WERI-Rb-1 (cell line): Measurements from ENCODE around the gene EFNA1.

Experiments
- DNase-seq: peaks from one replicate; pipeline ENCODE4 v3.0.0-alpha.2; 2020
- H3K27ac ChIP-seq: fragments of 250-450 bp; sonication (Bioruptor Pico); 2 replicates; pipeline ENCODE4 v1.5.1; 2020; ENCODE audit warnings: mild to moderate bottlenecking, moderate library complexity
- H3K27me3 ChIP-seq: fragments of 250-450 bp; sonication (Bioruptor Pico); 2 replicates; pipeline ENCODE4 v1.5.1; 2021; ENCODE audit warnings: mild to moderate bottlenecking, low read depth, moderate library complexity; ENCODE audit not compliant: insufficient read depth, severe bottlenecking
- H3K36me3 ChIP-seq: fragments of 250-450 bp; sonication (Bioruptor Pico); 2 replicates; pipeline ENCODE4 v1.5.1; 2020; ENCODE audit warnings: mild to moderate bottlenecking, moderate library complexity
- H3K4me3 ChIP-seq: 2 replicates; pipeline ENCODE4 v1.5.1; 2011; ENCODE audit warnings: low read depth, mild to moderate bottlenecking, control low read depth, low read length
- H3K9me3 ChIP-seq: fragments of 250-450 bp; sonication (Bioruptor Pico); 2 replicates; pipeline ENCODE4 v1.5.1; 2021; ENCODE audit warnings: mild to moderate bottlenecking, moderate library complexity; ENCODE audit not compliant: severe bottlenecking
- TF ChIP-seq, protein P1 (sequence below): IDR thresholded peaks from 2 replicates; pipeline ENCODE4 v1.5.1; 2011; ENCODE audit warnings: low read depth, mild to moderate bottlenecking, control low read depth, inconsistent platforms, low read length

EFNA1 gene

DNA sequence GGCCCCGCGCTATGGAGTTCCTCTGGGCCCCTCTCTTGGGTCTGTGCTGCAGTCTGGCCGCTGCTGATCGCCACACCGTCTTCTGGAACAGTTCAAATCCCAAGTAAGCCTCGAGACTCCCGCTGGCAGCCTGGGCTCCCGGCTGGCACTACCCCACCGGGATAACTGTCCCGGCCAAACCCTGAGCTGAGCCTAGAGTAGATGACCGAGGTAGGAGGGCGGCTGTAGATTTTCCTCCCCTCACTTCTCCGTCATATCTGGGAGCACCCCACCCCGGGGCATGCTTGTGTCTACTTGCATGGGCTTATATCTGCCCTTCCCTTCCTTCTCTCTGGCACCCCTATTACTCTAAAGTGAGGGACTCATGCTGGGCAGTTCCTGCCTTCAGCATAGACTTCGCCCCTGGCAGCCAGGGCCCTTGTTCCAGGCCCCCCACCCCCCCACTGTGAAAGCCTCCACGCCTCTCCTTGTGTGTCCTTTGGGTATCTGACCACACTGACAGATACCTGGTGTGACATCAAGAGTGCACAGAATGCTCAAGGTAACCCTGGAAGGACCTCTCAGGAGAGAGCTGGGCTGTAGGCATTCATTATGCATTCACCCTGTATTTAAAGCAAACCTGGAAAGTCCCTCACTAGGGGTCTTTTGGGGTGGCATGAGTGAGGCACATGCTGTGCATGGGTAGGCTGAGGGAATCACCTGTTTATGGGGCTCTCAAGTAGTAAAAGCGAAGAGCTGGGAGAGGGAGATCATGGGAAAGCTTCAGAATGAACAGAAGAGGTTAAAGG, 485 bp downstream of the EFNA1 start:
- no peak for DNase-seq
- peaks cover 16% of the 10 kb centered on the region for H3K27me3 ChIP-seq
- TF ChIP-seq, protein P1, sequence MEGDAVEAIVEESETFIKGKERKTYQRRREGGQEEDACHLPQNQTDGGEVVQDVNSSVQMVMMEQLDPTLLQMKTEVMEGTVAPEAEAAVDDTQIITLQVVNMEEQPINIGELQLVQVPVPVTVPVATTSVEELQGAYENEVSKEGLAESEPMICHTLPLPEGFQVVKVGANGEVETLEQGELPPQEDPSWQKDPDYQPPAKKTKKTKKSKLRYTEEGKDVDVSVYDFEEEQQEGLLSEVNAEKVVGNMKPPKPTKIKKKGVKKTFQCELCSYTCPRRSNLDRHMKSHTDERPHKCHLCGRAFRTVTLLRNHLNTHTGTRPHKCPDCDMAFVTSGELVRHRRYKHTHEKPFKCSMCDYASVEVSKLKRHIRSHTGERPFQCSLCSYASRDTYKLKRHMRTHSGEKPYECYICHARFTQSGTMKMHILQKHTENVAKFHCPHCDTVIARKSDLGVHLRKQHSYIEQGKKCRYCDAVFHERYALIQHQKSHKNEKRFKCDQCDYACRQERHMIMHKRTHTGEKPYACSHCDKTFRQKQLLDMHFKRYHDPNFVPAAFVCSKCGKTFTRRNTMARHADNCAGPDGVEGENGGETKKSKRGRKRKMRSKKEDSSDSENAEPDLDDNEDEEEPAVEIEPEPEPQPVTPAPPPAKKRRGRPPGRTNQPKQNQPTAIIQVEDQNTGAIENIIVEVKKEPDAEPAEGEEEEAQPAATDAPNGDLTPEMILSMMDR: no peak
- no peaks in the 10 kb centered on the region for H3K9me3 ChIP-seq
- no peak overlapping the region for H3K27ac ChIP-seq
- peak overlapping the region; percentile 50 for H3K4me3 ChIP-seq
- H3K36me3 ChIP-seq: peaks cover 4% of the 10 kb centered on the region; the same call in 1 of the 2 replicates

DNA sequence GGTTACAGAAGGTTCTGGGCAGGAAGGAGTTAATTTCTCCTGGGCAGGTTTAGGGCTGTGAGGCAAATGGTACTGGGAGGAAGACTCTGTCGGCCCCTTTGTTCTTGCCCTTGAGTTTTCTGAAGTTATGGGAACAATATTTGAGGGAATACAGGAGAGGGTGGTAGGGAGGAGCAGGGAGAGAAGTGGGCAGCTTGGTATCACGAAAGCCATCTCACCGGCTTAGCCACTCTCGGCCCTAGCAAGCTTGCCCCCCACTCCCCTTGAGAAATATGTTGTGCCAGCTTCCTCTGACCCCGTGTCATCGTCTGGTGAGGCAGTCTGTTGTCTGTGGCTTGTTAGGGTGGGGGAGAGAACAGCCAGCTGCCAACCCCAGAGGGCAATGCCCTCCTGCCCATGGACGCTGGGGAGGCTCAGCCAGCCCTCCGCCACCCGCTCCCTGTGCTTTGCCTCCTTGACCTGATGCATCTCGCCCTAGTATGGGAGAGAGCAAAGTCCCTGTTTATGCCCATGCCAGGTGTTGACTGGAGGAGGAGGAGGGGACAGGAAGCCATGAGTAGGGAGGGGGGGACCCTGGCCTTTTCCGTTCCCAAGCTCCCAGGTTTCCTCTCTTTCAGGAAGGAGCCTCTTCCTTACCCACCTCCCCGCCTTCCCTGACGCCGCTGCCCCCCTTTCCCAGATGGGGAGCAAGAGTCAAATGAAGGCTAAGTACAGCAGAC, 1.2 kb downstream of the EFNA1 start:
- Histone ChIP-seq H3K27me3 (peaks cover 16% of the 10 kb centered on the region), H3K27ac (no peak overlapping the region), H3K9me3 (no peaks in the 10 kb centered on the region), H3K36me3 (peaks cover 7% of the 10 kb centered on the region; the same call in 1 of the 2 replicates), H3K4me3 (no peak overlapping the region)
- DNase-seq: no peak
- TF ChIP-seq, protein P1: no peak

DNA sequence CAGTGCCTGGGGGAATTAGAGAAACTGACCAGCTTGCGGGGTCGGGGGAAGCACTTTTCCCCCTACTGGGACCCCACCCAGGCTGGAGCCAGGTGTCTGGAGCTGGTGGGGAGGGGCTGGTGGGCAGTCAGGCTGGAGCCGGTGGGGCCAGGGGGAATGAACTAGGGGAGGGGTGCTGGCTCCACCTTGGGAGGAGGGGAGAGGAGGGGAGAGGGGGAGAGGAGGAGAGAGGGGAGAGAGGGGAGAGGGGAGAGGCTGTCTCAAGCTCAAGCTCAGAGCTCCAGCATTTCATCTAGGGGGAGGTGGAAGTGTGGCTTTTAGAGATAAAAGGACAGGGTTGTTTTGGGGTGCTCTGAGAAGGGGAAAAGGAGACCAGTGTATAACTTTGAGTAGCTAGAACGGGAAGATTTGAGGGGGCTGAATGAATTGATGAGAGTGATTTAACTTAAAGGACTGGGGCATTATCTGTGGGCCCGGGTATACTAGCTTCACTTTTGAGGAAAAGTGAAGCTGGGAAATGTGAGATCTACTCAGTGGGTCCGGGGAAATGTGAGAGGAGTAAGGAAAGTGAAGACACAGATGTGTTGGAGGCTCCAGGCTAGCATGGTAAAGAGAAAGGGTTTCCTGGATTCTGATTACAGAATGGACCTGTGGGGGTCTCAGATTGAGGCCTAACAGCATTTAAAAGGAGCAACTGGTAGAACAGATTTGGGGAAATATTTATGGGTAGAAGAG, 2.8 kb downstream of the EFNA1 start:
- H3K27me3 ChIP-seq: peaks cover 16% of the 10 kb centered on the region
- no peaks in the 10 kb centered on the region for H3K9me3 ChIP-seq
- peak overlapping the region; percentile 0; the same call in 1 of the 2 replicates for H3K4me3 ChIP-seq
- H3K36me3 ChIP-seq: peaks cover 9% of the 10 kb centered on the region; the same call in 1 of the 2 replicates
- H3K27ac ChIP-seq: peak overlapping the region; percentile 15
- TF ChIP-seq, protein P1: no peak
- peak; percentile 76 for DNase-seq

DNA sequence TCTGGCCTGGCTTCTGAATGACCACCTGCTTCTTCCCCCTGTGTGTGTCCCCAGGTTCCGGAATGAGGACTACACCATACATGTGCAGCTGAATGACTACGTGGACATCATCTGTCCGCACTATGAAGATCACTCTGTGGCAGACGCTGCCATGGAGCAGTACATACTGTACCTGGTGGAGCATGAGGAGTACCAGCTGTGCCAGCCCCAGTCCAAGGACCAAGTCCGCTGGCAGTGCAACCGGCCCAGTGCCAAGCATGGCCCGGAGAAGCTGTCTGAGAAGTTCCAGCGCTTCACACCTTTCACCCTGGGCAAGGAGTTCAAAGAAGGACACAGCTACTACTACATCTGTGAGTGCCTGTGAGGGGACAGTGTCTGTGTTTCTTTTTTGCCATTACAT, 3.6 kb downstream of the EFNA1 start:
- Histone ChIP-seq H3K36me3 (peaks cover 9% of the 10 kb centered on the region; the same call in 1 of the 2 replicates), H3K27ac (no peak overlapping the region), H3K4me3 (no peak overlapping the region), H3K27me3 (peaks cover 16% of the 10 kb centered on the region), H3K9me3 (no peaks in the 10 kb centered on the region)
- TF ChIP-seq, protein P1: no peak
- no peak for DNase-seq

DNA sequence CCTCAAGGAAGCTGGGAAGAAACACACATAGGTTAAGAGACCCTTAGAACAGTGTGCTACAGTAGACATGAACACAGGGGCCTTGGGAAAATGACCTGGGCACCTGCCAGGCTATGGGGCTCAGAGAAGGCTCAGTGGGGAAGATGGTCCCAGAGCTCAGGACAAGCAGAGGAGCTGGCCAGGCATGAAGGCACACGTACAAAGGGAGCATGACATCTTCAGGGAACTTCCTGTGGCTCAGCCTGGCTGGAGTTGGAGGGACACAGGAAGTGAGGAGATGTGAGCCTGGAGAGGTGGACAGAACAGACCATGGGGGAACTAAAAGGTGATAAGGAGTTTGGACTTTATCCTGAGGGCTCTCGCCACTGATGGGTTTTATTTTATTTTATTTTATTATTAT, 4.2 kb downstream of the EFNA1 start:
- no peak overlapping the region for H3K4me3 ChIP-seq
- no peaks in the 10 kb centered on the region for H3K9me3 ChIP-seq
- DNase-seq: no peak
- H3K27me3 ChIP-seq: peaks cover 14% of the 10 kb centered on the region
- H3K27ac ChIP-seq: no peak overlapping the region
- H3K36me3 ChIP-seq: peaks cover 10% of the 10 kb centered on the region
- TF ChIP-seq, protein P1: no peak
